Measurements from ENCODE around the gene LBH. TPM values are rescaled to one million over a fixed set of nuclear protein-coding genes. Genes with fewer than 3 reads are reported as not detected.

The LBH gene
- total RNA-seq, 4 donors from 2014 or later: 7.0 to 37.8 (median 16.3) TPM

DNA sequence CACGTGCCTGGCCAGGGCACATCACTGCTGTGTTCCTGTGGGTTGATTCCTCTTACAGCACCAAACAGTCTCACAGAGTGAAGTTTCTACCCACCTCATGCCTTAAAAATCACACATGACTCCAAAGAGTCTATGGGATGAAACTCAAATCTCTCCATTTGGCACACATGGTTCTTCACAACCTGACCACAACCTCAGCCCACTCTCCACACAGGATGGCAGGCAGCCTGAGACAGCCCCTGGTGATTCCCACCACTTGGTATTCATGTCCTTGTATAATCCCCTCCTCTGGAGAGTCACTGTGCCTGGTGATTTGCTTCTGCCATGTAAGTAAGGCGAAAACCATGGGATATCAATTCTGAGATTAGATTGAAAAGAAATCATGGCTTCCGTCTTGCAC lies 46.2 kb downstream of the LBH start:
- Histone ChIP-seq H3K27me3 (no peaks in the 10 kb centered on the region), H3K4me3 (no peak overlapping the region), H3K9me3 (no peaks in the 10 kb centered on the region), H3K27ac (no peak overlapping the region), H3K36me3 (no peaks in the 10 kb centered on the region), H3K4me1 (peaks cover 5 to 36% (median 23%) of the 10 kb centered on the region in 4 donors)
- 80 to 87% methylated on average over 1 to 3 of the region's 3 CpGs for WGBS, 2 donors (ENCODE audit: low coverage in 1 of 2)
- no peak for DNase-seq
- TF ChIP-seq CTCF (IDR thresholded peaks at IDR 0.05) (no peak), POLR2A (IDR thresholded peaks at IDR 0.05) (no peak), POLR2AphosphoS5 (IDR thresholded peaks at IDR 0.05) (no peak), EP300 (IDR thresholded peaks at IDR 0.05; ENCODE audit: low read depth) (no peak)
- in situ Hi-C loops (cut with MboI; ENCODE audit: low pct_ligation_motif_present in 1 of 4, low pct_unique_long_range_greater_than_20kb in 1 of 4, low sequenced_read_pairs in 3 of 4) (no loop called here), intact Hi-C loops (cut with DNase I; ENCODE audit: low total_unique reads) (no loop called here)

- intact Hi-C loops (cut with DNase I; ENCODE audit: low total_unique reads): no loop called here
- Histone ChIP-seq H3K4me1 (peaks cover 5 to 30% (median 20%) of the 10 kb centered on the region in 4 donors), H3K36me3 (no peaks in the 10 kb centered on the region), H3K27me3 (no peaks in the 10 kb centered on the region), H3K27ac (no peak overlapping the region), H3K9me3 (no peaks in the 10 kb centered on the region), H3K4me3 (no peak overlapping the region)
- 76 to 100% methylated on average over 1 of the region's 1 CpG for WGBS, 2 donors (ENCODE audit: low coverage in 1 of 2)
- no peak for TF ChIP-seq CTCF (IDR thresholded peaks at IDR 0.05)
- no peak for TF ChIP-seq POLR2AphosphoS5 (IDR thresholded peaks at IDR 0.05)
- no peak for DNase-seq
- in situ Hi-C loops (cut with MboI; ENCODE audit: low pct_ligation_motif_present in 1 of 4, low pct_unique_long_range_greater_than_20kb in 1 of 4, low sequenced_read_pairs in 3 of 4): no loop called here
Measured at GRCh38 chr2:30278419-30278818, 47.1 kb downstream of the LBH start.

DNA sequence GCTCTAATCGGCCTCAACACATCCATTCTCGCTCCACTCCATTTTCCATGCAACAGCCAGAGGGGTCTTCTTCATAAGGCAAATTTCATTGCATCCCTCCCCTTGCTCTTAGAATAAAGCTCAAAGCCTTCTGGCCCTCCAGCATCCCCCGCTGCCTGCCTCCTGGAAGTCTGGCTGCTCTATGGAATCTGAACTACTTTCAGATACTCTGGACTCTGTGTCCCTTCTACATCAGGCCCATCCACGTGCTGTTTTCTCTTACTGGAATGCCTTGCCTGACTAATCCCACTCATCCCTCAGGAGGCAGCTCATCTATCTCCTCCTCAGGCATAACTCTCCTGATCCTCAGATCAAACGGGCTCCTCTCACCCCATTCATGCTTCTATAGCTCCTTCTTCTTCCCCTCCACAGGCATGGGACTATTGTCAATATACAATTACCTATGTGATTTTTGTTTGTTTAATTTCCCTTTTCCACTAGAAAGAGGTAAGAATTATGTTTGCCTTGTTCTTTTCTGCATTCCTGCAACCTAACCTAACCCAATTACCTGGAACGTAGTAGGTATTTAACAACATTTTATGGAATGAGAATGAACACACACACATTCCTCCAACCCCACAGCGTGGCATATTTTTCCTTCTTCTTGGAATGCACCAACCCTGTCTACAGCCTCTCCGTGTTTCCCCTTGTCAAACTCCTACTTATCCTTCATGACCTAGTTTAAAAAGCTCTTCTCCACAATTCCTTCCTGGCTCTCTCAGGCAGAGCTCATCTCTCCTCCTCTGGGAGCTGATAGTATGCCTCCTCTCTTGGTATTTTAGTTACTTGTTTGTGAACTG lies 49.5 kb downstream of the LBH start:
- in situ Hi-C loops (cut with MboI; ENCODE audit: low pct_ligation_motif_present in 1 of 4, low pct_unique_long_range_greater_than_20kb in 1 of 4, low sequenced_read_pairs in 3 of 4) (no loop called here), intact Hi-C loops (cut with DNase I; ENCODE audit: low total_unique reads) (no loop called here)
- Histone ChIP-seq H3K4me3 (no peak overlapping the region), H3K9me3 (no peaks in the 10 kb centered on the region), H3K4me1 (peaks cover 5 to 10% (median 8%) of the 10 kb centered on the region in 4 donors), H3K36me3 (no peaks in the 10 kb centered on the region), H3K27ac (no peak overlapping the region), H3K27me3 (no peaks in the 10 kb centered on the region)
- WGBS, 2 donors (ENCODE audit: low coverage in 1 of 2): 81 to 87% methylated on average over 7 to 8 of the region's 8 CpGs
- no peak for TF ChIP-seq POLR2A (IDR thresholded peaks at IDR 0.05)
- TF ChIP-seq POLR2AphosphoS5 (IDR thresholded peaks at IDR 0.05): no peak
- TF ChIP-seq CTCF (IDR thresholded peaks at IDR 0.05): no peak
- TF ChIP-seq EP300 (IDR thresholded peaks at IDR 0.05; ENCODE audit: low read depth): no peak
- DNase-seq: no peak

DNA sequence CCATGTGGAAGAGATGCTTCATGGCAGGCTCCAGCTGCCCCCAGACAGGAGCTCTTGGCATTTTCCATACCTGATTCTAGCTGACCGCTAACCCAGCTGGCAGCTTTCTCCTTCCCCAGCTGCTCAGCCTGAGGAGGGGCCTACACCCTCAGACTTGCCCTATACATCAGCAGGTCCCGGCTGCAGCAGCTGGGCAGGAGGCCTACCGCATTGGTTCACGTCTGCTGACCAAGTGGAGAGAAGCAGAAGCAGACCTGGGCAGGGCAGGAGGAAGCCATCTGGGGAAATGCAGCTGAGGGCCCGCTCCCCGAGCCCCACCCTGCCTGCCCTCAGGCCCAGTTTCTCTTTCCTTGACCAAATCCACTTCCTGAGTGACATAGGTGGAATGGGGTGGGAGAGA lies 50.7 kb downstream of the LBH start:
- Histone ChIP-seq H3K9me3 (no peaks in the 10 kb centered on the region), H3K4me1 (no peaks in the 10 kb centered on the region), H3K27ac (no peak overlapping the region), H3K36me3 (no peaks in the 10 kb centered on the region), H3K4me3 (no peak overlapping the region), H3K27me3 (no peaks in the 10 kb centered on the region)
- in situ Hi-C loops (cut with MboI; ENCODE audit: low pct_ligation_motif_present in 1 of 4, low pct_unique_long_range_greater_than_20kb in 1 of 4, low sequenced_read_pairs in 3 of 4) (no loop called here), intact Hi-C loops (cut with DNase I; ENCODE audit: low total_unique reads) (no loop called here)
- DNase-seq: peak; percentile 24
- TF ChIP-seq POLR2A (IDR thresholded peaks at IDR 0.05): no peak
- WGBS, 2 donors (ENCODE audit: low coverage in 1 of 2): 79% methylated on average over 6 of the region's 6 CpGs; no CpG with 5 or more reads in 1 of the 2 donors
